ENCODE results near the gene BRF1. TPM values are rescaled to one million over a fixed set of nuclear protein-coding genes. Genes with fewer than 3 reads are reported as not detected.
A peak's percentile ranks its signal among the peaks of the same experiment; 100 is the strongest.

BRF1 gene, protein sequence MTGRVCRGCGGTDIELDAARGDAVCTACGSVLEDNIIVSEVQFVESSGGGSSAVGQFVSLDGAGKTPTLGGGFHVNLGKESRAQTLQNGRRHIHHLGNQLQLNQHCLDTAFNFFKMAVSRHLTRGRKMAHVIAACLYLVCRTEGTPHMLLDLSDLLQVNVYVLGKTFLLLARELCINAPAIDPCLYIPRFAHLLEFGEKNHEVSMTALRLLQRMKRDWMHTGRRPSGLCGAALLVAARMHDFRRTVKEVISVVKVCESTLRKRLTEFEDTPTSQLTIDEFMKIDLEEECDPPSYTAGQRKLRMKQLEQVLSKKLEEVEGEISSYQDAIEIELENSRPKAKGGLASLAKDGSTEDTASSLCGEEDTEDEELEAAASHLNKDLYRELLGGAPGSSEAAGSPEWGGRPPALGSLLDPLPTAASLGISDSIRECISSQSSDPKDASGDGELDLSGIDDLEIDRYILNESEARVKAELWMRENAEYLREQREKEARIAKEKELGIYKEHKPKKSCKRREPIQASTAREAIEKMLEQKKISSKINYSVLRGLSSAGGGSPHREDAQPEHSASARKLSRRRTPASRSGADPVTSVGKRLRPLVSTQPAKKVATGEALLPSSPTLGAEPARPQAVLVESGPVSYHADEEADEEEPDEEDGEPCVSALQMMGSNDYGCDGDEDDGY
- total RNA-seq = 10 to 100 TPM; 52.4 to 63.5 TPM
- 10 to 100 TPM in 1 of 3 donors, 1 to 10 TPM in 2; 7.1 to 10.9 (median 9.2) TPM for polyA plus RNA-seq
- 56.3 to 109 (median 71.0) reads per million in 6 experiments for total RNA-seq

DNA sequence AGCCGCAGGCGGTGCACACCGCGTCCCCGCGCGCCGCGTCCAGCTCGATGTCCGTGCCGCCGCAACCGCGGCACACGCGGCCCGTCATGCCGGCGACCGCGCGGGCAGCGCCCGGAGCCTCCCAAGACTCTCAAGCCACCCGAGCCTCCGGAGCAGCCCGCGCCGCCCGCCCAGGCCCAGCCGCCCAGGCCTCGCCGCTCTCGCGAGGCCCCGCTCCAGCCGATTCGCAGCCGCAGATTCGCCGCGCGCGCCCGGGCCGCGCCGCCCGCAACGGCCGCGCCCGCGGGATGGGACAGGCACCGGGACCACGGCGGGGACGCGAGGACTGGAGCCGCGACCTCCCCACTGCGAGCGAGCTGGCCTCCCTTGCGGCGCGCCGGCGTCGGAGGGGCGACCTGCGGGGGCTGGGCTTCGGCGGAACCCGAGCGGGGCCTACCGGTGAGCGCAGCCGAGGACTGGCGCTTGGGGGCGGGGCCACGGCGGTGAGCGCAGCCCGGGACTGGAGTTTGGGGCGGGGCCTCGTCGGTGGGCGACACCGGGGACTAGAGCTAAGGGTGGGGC is at the start of gene BRF1:
Gene BRF1, minus strand, starts transcription at position 460 of the 561 bp plus-strand sequence. Its CDS starts 372 bp downstream, at position 88.
- H3K27me3 Mint-ChIP-seq = no peaks in the 10 kb centered on the region
- peak within 1 kb of the TSS; percentile 76 to 98 (median 96) for H3K27ac Mint-ChIP-seq
- peaks cover 19 to 50% (median 36%) of the 10 kb centered on the region in 4 donors for H3K4me1 Mint-ChIP-seq
- DNase-seq (peak in 9 of 10 donors; percentile 95 to 99 (median 98)), ATAC-seq (peak; percentile 85 to 89)
- peak within 1 kb of the TSS; percentile 85 to 96 (median 90) for H3K4me3 Mint-ChIP-seq
- H3K9me3 Mint-ChIP-seq = no peaks in the 10 kb centered on the region
- POLR2A ChIA-PET = interaction anchor here (0.7 to 7.3 kb wide), 13 partner anchors 8 to 475 kb away, joined by 3 to 114 read pairs (median 4); partner anchors contain the start of genes BTBD6, CDCA4, GPR132 and PACS2
- peaks cover 0 to 3% (median 0%) of the 10 kb centered on the region in 3 donors for H3K36me3 Mint-ChIP-seq

DNA sequence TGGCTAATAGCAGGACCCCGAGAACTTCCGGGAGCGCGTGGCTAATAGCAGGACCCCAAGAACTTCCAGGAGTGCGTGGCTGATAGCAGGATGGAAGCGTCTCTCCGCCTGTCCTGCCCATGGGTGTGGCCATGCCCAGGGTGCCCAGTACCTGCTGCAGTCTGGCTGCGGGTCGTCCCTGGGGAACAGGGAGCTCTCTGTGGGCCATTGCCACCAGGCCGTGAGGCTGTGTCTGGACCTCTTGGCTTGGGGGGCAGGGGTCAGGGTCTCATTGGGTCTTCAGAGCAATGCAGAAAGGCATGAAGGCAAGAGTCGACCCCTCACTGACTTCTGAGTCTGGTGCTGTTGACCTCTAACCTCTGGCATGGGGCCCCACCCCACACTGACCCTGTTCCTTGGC is 49.2 kb upstream of the BRF1 start:
- Mint-ChIP-seq H3K9me3 (peaks cover 0 to 5% (median 0%) of the 10 kb centered on the region in 9 donors), H3K4me1 (peaks cover 0 to 9% (median 6%) of the 10 kb centered on the region in 4 donors), H3K4me3 (no peak overlapping the region), H3K27ac (no peak overlapping the region), H3K27me3 (no peaks in the 10 kb centered on the region), H3K36me3 (peaks cover 0 to 7% (median 5%) of the 10 kb centered on the region in 3 donors)
- DNase-seq (no peak), ATAC-seq (no peak)
- POLR2A ChIA-PET = no interaction called here

DNA sequence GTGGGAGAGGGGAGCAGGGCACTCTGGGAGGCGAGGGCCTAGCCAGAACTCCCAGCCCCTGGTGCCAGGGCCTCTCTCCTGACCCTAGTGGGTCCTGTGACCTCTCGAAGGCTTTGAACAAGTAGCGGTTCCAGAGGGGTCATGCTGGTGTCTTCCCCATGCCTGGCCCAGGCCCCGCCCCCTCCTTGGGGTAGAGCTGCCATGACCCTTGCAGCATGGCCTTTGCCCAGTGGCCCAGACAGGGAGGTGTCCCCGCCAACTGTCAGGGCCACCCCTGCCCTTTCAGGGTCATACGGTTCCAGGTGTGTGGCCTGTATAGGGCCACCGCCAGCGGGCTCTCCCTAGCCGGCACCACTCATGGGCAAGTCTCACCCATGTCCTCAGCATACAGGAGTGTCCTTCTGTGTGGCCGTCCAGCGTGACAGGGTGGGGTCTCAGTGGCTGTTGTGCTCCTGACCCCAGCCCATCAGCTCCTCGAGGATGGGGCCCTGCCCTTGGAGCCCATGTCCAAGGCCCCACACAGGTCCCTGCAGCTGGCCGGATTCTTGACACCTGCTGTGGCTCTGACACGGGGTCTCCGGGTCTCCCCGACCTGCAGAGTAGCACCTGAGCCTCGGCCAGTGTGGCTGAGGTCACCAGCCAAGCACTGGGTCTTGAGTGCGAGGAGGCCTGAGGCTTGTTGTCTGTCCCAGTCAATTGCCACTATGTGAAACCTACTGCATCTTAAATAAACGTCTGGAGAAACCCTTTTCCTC is 48.3 kb upstream of the BRF1 start:
- POLR2A ChIA-PET = interaction anchor here (0.7 kb wide), 1 partner anchor 26 kb away, joined by 3 read pairs; no protein-coding TSS in a partner anchor

DNA sequence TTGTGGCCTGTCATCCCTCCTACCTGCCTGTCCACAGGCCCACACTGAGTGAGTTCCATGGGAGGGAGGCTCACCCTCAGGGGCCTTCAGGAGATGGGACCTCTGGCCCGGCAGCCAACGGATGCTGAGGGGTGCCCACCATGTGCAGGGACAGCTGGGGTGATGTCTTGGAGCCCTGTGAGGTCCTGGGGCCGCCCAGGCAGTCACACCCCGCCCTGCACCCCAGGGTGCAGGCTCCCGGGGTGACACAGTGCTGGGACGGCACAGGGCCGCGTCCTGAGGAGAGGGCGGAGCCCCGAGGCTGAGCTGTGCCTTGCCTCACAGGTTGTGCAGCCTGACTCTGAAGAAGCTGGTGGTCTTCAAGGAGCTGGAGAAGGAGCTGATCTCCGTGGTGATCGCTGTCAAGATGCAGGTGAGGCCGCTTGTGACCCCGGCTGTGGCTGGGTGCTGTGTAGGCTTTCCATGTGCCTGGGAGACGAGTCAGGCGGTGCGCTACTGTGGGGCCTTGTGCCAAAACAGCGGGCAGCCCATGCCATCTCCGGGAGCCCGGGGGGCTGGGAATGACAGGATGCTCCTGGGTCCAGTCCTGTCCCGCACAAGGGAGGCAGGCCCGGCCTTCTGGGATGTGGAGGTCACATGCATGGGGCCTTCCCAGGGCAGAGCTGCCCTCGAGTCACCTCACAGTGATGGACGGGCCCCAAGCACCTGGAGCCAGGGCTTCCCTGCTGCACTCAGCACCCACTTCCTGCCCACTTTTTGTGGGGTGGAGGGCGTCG is 47.6 kb upstream of the BRF1 start:
- Mint-ChIP-seq H3K4me1 (peaks cover 0 to 10% (median 8%) of the 10 kb centered on the region in 4 donors), H3K9me3 (peaks cover 0 to 10% (median 0%) of the 10 kb centered on the region in 9 donors), H3K36me3 (peaks cover 0 to 14% (median 5%) of the 10 kb centered on the region in 3 donors), H3K27ac (peak overlapping the region in 1 of 10 donors; percentile 27), H3K27me3 (no peaks in the 10 kb centered on the region), H3K4me3 (no peak overlapping the region)
- no peak for DNase-seq
- POLR2A ChIA-PET = no interaction called here
- no peak for ATAC-seq

More for the DNA sequence above, 48.3 kb upstream of the BRF1 start:
- Mint-ChIP-seq H3K27me3 (no peaks in the 10 kb centered on the region), H3K4me1 (peaks cover 0 to 10% (median 8%) of the 10 kb centered on the region in 4 donors), H3K36me3 (peaks cover 0 to 14% (median 5%) of the 10 kb centered on the region in 3 donors), H3K4me3 (no peak overlapping the region), H3K9me3 (peaks cover 0 to 9% (median 0%) of the 10 kb centered on the region in 9 donors), H3K27ac (no peak overlapping the region)
- DNase-seq (no peak), ATAC-seq (no peak)

DNA sequence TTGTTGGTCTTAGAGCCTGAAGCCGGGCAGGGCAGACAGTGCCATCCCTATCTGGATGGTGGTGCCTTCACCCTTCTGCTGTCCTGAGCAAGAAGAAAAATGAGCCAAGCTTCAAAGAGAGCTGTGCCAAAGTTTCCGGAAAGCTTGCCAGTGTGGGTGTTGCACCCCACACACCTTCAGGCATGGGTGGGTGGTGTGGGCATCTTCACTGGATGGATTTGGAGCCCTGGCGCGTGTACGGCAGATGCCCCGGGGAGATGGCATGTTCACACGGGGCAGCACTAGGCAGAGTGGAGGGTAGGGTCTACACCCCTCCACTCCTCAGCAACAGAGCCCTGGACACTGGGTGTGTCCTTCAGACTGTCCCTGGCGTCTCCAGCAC is 46.8 kb upstream of the BRF1 start:
- Mint-ChIP-seq H3K9me3 (peaks cover 0 to 10% (median 0%) of the 10 kb centered on the region in 9 donors), H3K36me3 (peaks cover 0 to 14% (median 5%) of the 10 kb centered on the region in 3 donors), H3K27ac (no peak overlapping the region), H3K4me3 (no peak overlapping the region), H3K27me3 (no peaks in the 10 kb centered on the region), H3K4me1 (peaks cover 0 to 12% (median 10%) of the 10 kb centered on the region in 4 donors)
- POLR2A ChIA-PET = no interaction called here
- no peak for ATAC-seq
- no peak for DNase-seq

DNA sequence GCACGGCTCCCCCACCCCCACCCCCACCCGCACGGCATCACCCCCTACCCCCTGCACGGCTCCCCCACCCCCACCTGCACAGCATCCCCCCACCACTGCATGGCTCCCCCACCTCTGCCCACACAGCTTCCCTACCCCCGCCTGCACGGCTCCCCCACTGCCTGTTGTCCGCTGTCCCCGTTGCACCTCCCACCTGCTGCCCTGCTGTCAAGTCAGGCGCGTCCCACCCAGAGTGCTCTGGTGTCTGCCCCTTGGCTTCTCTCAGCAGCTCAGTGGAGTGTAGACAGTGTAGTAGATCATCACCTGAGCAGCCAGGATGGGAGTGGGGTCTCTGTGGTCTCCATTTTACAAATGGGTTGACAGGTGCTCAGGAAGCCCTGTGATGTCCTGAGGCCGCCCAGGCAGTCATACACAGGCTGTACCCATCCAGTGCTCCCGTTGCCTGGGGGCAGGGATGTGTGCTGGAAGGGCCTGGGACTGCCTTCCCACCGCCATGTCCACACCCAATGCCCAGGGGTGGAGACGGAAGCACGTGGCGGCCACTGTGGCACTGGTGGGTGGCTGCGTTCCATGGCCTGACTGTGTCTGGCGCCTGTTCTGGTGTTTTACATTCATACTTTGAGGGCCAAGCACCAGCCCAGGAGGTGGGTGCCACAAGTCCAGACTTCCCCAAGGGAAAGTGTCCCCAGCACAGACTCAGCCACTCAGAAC is 46.2 kb upstream of the BRF1 start:
- ATAC-seq = no peak
- Mint-ChIP-seq H3K9me3 (peaks cover 0 to 10% (median 0%) of the 10 kb centered on the region in 9 donors), H3K4me3 (no peak overlapping the region), H3K27me3 (no peaks in the 10 kb centered on the region), H3K4me1 (peaks cover 0 to 11% (median 9%) of the 10 kb centered on the region in 4 donors), H3K27ac (no peak overlapping the region), H3K36me3 (peaks cover 0 to 14% (median 5%) of the 10 kb centered on the region in 3 donors)
- DNase-seq = no peak
- POLR2A ChIA-PET = no interaction called here

DNA sequence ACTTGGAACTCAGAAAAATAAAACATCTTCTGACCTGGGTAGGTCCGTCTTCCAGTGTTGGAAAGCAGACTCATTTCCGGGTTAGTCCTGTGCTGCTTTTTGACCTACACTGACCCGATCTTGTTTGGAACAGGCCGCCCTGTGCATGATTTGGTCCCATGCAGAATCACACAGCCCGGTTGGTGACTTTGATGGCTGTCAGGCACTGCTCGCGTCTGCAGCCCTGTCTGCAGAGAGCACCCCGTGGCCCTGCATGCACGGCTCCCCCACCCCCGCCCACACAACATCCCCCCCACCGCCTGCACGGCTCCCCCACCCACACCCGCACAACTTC is 45.4 kb upstream of the BRF1 start:
- Mint-ChIP-seq H3K4me3 (no peak overlapping the region), H3K27ac (no peak overlapping the region), H3K27me3 (no peaks in the 10 kb centered on the region), H3K36me3 (peaks cover 0 to 14% (median 5%) of the 10 kb centered on the region in 3 donors), H3K4me1 (peaks cover 5 to 12% (median 11%) of the 10 kb centered on the region in 4 donors), H3K9me3 (peaks cover 0 to 10% (median 0%) of the 10 kb centered on the region in 9 donors)
- no peak for DNase-seq
- POLR2A ChIA-PET = no interaction called here
- ATAC-seq = no peak

DNA sequence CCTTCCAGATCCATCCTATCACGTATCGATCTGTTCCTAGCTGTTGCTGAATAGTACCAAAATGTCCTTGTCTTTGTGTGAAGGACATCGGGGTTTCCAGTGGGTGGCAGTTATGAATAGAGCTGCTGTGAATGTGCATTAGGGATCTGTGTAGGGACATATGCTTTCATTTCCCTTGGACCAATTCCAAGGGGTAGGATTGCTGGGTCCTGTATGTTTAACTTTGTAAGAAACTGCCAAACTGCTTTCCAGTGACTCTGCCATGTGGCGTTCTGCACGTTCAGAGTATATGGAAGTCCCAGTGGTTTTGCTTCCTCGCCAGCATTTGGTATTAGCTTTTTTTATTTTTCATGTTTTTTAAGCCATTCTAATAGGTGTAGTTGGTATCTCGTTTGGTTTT is 42.4 kb upstream of the BRF1 start:
- no peaks in the 10 kb centered on the region for H3K27me3 Mint-ChIP-seq
- POLR2A ChIA-PET = interaction anchor here (1.7 kb wide), 1 partner anchor 29 kb away, joined by 4 read pairs; the partner anchor contains the start of gene PACS2

DNA sequence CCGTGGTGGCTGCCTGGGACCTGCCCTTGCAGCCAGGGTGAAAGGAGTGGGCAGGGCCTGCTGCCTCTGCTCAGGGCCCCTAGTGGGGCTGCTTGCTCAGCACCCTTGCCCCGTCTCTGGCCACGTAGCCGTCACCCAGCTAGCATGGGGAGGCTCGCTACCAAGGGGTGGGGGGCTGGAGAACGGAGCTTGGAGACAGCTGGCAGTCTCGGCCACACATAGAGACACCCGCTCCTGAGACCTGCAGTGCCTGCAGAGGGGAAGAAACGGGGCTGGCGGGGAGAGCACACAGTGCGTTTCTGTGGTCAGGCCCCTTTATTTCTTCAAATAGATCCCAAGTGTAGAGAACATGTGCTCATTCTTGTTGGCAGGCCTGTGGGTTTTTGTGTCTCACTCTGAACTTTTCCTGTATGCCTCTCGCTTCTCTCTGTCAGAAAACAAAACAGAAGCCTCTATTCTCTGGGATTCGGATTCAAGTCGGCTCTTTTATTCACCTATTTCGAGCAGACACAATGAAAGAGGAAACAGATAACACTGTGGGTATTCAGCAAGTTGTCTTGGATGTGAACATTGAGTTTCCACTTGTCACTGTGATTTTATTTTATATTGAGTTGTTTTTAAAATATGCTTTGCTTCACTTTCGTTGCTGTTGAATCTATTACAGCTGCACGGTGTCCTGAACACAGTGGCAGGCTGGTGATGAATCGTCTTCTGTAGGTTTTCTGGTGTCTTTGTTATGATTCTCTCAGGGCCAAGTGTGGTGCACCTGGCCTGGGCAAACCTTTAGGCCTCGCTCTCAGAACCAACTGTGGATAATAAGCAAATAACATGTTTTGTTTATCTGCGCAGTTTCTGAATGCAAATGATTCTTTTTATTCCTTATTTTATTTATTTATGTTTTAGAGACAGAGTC is 40.3 kb upstream of the BRF1 start:
- Mint-ChIP-seq H3K4me3 (peak overlapping the region in 1 of 10 donors; percentile 10), H3K9me3 (peaks cover 0 to 10% (median 0%) of the 10 kb centered on the region in 9 donors), H3K27me3 (no peaks in the 10 kb centered on the region), H3K27ac (peak overlapping the region in 6 of 10 donors; percentile 14 to 88 (median 44)), H3K4me1 (peaks cover 10 to 23% (median 20%) of the 10 kb centered on the region in 4 donors), H3K36me3 (peaks cover 0 to 12% (median 9%) of the 10 kb centered on the region in 3 donors)
- POLR2A ChIA-PET = no interaction called here
- ATAC-seq (peak in 1 of 2 donors; percentile 62), DNase-seq (no peak)

More for the DNA sequence above, 42.4 kb upstream of the BRF1 start:
- Mint-ChIP-seq H3K4me1 (peaks cover 13 to 25% (median 21%) of the 10 kb centered on the region in 4 donors), H3K9me3 (peaks cover 0 to 10% (median 0%) of the 10 kb centered on the region in 9 donors), H3K27ac (peak overlapping the region in 4 of 10 donors; percentile 16 to 28 (median 22)), H3K4me3 (no peak overlapping the region), H3K36me3 (peaks cover 0 to 12% (median 5%) of the 10 kb centered on the region in 3 donors)
- no peak for ATAC-seq
- DNase-seq = no peak
